ENCODE data around the gene PHACTR1. TPM values are rescaled to one million over a fixed set of nuclear protein-coding genes. Genes with fewer than 3 reads are reported as not detected.

PHACTR1 gene
- polyA plus RNA-seq, 3 donors: 6.1 to 26.9 (median 7.6) TPM

DNA sequence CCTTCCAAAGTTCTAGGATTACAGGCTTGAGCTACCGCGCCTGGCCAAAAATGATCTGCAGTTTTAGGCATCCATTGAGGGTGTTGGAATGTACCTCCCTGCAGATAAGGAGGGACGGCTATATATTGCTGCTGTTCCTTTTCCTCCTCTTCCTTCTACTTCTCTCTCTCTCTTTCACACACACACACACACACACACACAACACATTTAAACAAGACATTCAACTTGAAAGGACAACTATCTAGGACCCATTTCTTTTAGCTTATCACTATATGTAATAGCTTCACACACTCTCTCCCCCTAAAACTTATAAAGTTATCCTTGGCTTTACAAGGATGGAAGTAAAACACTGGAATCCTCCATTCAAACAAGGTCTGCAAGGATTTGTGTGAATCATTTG, 260.6 kb downstream of the PHACTR1 start:
- H3K4me1 ChIP-seq (ENCODE audit: control insufficient read depth in 1 of 2, insufficient read depth in 2 of 2, low read length in 2 of 2): no peaks in the 10 kb centered on the region
- H3K36me3 ChIP-seq (replicated peaks in 1 of 2; ENCODE audit: control insufficient read depth in 1 of 2, insufficient read depth in 2 of 2, low read length in 2 of 2): no peaks in the 10 kb centered on the region
- Mint-ChIP-seq H3K4me3 (no peak overlapping the region), H3K27me3 (ENCODE audit: low read depth in 3 of 3) (peaks cover 0 to 2% (median 1%) of the 10 kb centered on the region in 3 donors), H3K4me1 (peaks cover 6% of the 10 kb centered on the region), H3K9me3 (peaks cover 2 to 12% (median 7%) of the 10 kb centered on the region in 7 donors), H3K27ac (no peak overlapping the region), H3K36me3 (no peaks in the 10 kb centered on the region)
- H3K27me3 ChIP-seq (ENCODE audit: control insufficient read depth in 2 of 2, insufficient read depth in 2 of 2, low read length in 2 of 2): no peaks in the 10 kb centered on the region
- TF ChIP-seq CTCF (IDR thresholded peaks at IDR 0.05): no peak
- H3K4me3 ChIP-seq (replicated peaks in 1 of 3; ENCODE audit: low read depth in 2 of 3, low read length in 3 of 3): no peak overlapping the region
- peaks cover 2 to 9% of the 10 kb centered on the region in 2 donors for H3K9me3 ChIP-seq (replicated peaks in 1 of 2; ENCODE audit: control insufficient read depth in 1 of 2, insufficient read depth in 1 of 2, low read length in 2 of 2)
- WGBS (ENCODE audit: insufficient coverage): 57% methylated on average over 1 of the region's 3 CpGs
- H3K27ac ChIP-seq (ENCODE audit: low read depth in 1 of 2, low read length in 2 of 2): no peak overlapping the region
- no peak overlapping the region for H3K9ac ChIP-seq (ENCODE audit: insufficient read depth, low read length, poor library complexity, severe bottlenecking)
- no peak overlapping the region for H3K4me2 ChIP-seq (replicated peaks; ENCODE audit: extremely low read depth, low read length, poor library complexity, severe bottlenecking)
- intact Hi-C loops (cut with micrococcal nuclease): no loop called here
- H3K79me2 ChIP-seq (ENCODE audit: insufficient read depth, low read length): no peaks in the 10 kb centered on the region
- H4K20me1 ChIP-seq (ENCODE audit: insufficient read depth, low read length): no peaks in the 10 kb centered on the region
- no peak overlapping the region for H2AFZ ChIP-seq (ENCODE audit: insufficient read depth, low read depth, low read length, poor library complexity, severe bottlenecking)
- no peak for DNase-seq

DNA sequence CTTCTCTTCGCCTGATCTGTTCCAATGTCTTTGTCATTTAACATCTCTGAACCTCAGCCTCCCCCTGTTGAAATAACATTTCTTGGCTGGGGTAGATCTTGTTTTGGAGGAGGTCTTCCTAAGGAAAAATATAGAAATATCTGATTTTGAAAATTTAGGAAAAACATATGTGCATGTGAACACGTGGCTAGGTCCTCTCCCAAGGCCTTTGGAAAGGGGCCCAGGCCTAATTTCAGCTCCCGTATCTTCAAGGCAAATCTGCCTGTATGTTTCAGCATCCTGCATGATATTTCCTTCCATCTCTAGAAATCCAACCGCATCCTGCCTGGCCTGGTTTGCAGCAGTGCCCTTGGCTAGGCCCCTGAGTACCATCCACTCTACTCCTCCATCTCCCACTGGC, 261.2 kb downstream of the PHACTR1 start:
- no peak for DNase-seq
- Mint-ChIP-seq H3K27me3 (ENCODE audit: low read depth in 3 of 3) (peaks cover 0 to 1% (median 0%) of the 10 kb centered on the region in 3 donors), H3K4me1 (peaks cover 6% of the 10 kb centered on the region), H3K9me3 (peaks cover 2 to 12% (median 9%) of the 10 kb centered on the region in 7 donors), H3K4me3 (no peak overlapping the region), H3K36me3 (no peaks in the 10 kb centered on the region), H3K27ac (no peak overlapping the region)
- 90% methylated on average over 3 of the region's 4 CpGs for WGBS (ENCODE audit: insufficient coverage)
- Histone ChIP-seq H3K9ac (ENCODE audit: insufficient read depth, low read length, poor library complexity, severe bottlenecking) (no peak overlapping the region), H3K4me1 (ENCODE audit: control insufficient read depth in 1 of 2, insufficient read depth in 2 of 2, low read length in 2 of 2) (no peaks in the 10 kb centered on the region), H3K36me3 (replicated peaks in 1 of 2; ENCODE audit: control insufficient read depth in 1 of 2, insufficient read depth in 2 of 2, low read length in 2 of 2) (no peaks in the 10 kb centered on the region), H3K4me3 (replicated peaks in 1 of 3; ENCODE audit: low read depth in 2 of 3, low read length in 3 of 3) (no peak overlapping the region), H4K20me1 (ENCODE audit: insufficient read depth, low read length) (no peaks in the 10 kb centered on the region), H3K4me2 (replicated peaks; ENCODE audit: extremely low read depth, low read length, poor library complexity, severe bottlenecking) (no peak overlapping the region), H3K9me3 (replicated peaks in 1 of 2; ENCODE audit: control insufficient read depth in 1 of 2, insufficient read depth in 1 of 2, low read length in 2 of 2) (peaks cover 5 to 9% of the 10 kb centered on the region in 2 donors), H3K79me2 (ENCODE audit: insufficient read depth, low read length) (no peaks in the 10 kb centered on the region), H2AFZ (ENCODE audit: insufficient read depth, low read depth, low read length, poor library complexity, severe bottlenecking) (no peak overlapping the region), H3K27me3 (ENCODE audit: control insufficient read depth in 2 of 2, insufficient read depth in 2 of 2, low read length in 2 of 2) (no peaks in the 10 kb centered on the region), H3K27ac (ENCODE audit: low read depth in 1 of 2, low read length in 2 of 2) (no peak overlapping the region)
- no peak for TF ChIP-seq CTCF (IDR thresholded peaks at IDR 0.05)
- intact Hi-C loops (cut with micrococcal nuclease): no loop called here

Data from CD14-positive monocyte (primary cell).